Measurements from ENCODE around the gene PCDHGC4.

PCDHGC4 gene

GRCh38 chr5:141512390-141512910 is 27.6 kb downstream of the PCDHGC4 start:
- DNase-seq (ENCODE audit: low spot score), result peak; percentile 82

- DNase-seq (ENCODE audit: low spot score), result peak; percentile 12
Measured at GRCh38 chr5:141512911-141513626, 28.2 kb downstream of the PCDHGC4 start.

GRCh38 chr5:141513627-141514329 is 28.9 kb downstream of the PCDHGC4 start:
- DNase-seq (ENCODE audit: low spot score), result peak; percentile 25

- no peak for DNase-seq (ENCODE audit: low spot score)
Measured at GRCh38 chr5:141514330-141515133, 29.7 kb downstream of the PCDHGC4 start.

GRCh38 chr5:141515141-141515540 is 30.3 kb downstream of the PCDHGC4 start:
- no peak for DNase-seq (ENCODE audit: low spot score)

- DNase-seq (ENCODE audit: low spot score), result no peak
Measured at GRCh38 chr5:141515946-141516671, 31.3 kb downstream of the PCDHGC4 start.

- DNase-seq (ENCODE audit: low spot score), result no peak
Measured at GRCh38 chr5:141516672-141517025, 31.8 kb downstream of the PCDHGC4 start.

GRCh38 chr5:141517312-141517711 is 32.5 kb downstream of the PCDHGC4 start:
- no peak for DNase-seq (ENCODE audit: low spot score)

GRCh38 chr5:141517880-141518617 is 33.2 kb downstream of the PCDHGC4 start:
- DNase-seq (ENCODE audit: low spot score), result no peak

GRCh38 chr5:141518618-141519015 is 33.8 kb downstream of the PCDHGC4 start:
- DNase-seq (ENCODE audit: low spot score), result no peak

- no peak for DNase-seq (ENCODE audit: low spot score)
Measured at GRCh38 chr5:141519605-141520565, 35.1 kb downstream of the PCDHGC4 start.

- no peak for DNase-seq (ENCODE audit: low spot score)
Measured at GRCh38 chr5:141521244-141521781, 36.5 kb downstream of the PCDHGC4 start.

- DNase-seq (ENCODE audit: low spot score), result no peak
Measured at GRCh38 chr5:141522301-141522700, 37.5 kb downstream of the PCDHGC4 start.

GRCh38 chr5:141523991-141524390 is 39.2 kb downstream of the PCDHGC4 start:
- DNase-seq (ENCODE audit: low spot score), result no peak

- peak; percentile 47 for DNase-seq (ENCODE audit: low spot score)
Measured at GRCh38 chr5:141524604-141525597, 40.1 kb downstream of the PCDHGC4 start.

- no peak for DNase-seq (ENCODE audit: low spot score)
Measured at GRCh38 chr5:141525653-141526052, 40.8 kb downstream of the PCDHGC4 start.

- no peak for DNase-seq (ENCODE audit: low spot score)
Measured at GRCh38 chr5:141527426-141527825, 42.6 kb downstream of the PCDHGC4 start.

- DNase-seq (ENCODE audit: low spot score), result no peak
Measured at GRCh38 chr5:141528291-141528984, 43.6 kb downstream of the PCDHGC4 start.

All from CD4-positive, alpha-beta T cell treated with Interleukin-6 at 100 ng/mL for 8 hours (primary cell).